ENCODE data around the gene JSRP1.

The JSRP1 gene

DNA sequence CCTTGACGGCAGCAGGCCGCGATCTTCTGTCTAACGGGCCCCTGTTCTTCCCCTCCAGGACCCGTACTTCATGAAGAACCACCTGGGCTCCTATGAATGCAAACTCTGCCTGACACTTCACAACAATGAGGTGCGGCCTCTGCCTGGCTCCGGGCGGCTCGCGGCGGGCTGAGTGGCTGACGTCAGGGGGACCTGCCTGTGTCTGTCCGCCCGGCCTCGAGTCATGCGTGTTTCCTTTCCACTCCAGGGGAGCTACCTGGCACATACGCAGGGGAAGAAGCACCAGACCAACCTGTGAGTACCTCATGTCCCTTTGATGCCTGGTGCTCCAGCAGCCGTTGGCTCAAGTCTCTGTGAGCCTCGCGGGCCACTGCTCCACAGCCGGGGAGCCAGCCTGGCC is 11.7 kb downstream of the JSRP1 start:
- DNase-seq (ENCODE audit: low read depth, low spot score) = no peak
- TF ChIP-seq, protein P1, sequence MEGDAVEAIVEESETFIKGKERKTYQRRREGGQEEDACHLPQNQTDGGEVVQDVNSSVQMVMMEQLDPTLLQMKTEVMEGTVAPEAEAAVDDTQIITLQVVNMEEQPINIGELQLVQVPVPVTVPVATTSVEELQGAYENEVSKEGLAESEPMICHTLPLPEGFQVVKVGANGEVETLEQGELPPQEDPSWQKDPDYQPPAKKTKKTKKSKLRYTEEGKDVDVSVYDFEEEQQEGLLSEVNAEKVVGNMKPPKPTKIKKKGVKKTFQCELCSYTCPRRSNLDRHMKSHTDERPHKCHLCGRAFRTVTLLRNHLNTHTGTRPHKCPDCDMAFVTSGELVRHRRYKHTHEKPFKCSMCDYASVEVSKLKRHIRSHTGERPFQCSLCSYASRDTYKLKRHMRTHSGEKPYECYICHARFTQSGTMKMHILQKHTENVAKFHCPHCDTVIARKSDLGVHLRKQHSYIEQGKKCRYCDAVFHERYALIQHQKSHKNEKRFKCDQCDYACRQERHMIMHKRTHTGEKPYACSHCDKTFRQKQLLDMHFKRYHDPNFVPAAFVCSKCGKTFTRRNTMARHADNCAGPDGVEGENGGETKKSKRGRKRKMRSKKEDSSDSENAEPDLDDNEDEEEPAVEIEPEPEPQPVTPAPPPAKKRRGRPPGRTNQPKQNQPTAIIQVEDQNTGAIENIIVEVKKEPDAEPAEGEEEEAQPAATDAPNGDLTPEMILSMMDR (IDR thresholded peaks at IDR 0.05; ENCODE audit: low read depth, low read length) = no peak
- no peak overlapping the region for H3K4me3 ChIP-seq (ENCODE audit: low read depth, low read length)
- in situ Hi-C loops (cut with HindIII; ENCODE audit: low sequenced_read_pairs) = no loop called here

DNA sequence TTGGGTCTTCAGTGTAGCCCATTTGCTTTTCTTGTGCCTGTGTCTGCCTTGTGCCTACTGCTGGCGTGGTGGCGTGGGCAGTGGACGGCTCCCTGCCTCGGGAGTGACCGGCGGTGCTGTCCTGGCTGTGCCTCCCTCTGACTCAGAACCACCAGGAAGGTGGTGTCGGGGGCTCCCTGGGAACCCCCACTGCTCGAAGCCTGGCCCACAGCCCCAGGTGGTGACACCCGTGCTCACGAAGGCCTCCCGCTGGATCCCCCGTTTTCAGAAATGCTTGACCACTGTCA is 12.1 kb downstream of the JSRP1 start:
- no peak overlapping the region for H3K4me3 ChIP-seq (ENCODE audit: low read depth, low read length)
- DNase-seq (ENCODE audit: low read depth, low spot score) = no peak
- in situ Hi-C loops (cut with HindIII; ENCODE audit: low sequenced_read_pairs) = no loop called here
- TF ChIP-seq, protein P1 (IDR thresholded peaks at IDR 0.05; ENCODE audit: low read depth, low read length) = no peak

DNA sequence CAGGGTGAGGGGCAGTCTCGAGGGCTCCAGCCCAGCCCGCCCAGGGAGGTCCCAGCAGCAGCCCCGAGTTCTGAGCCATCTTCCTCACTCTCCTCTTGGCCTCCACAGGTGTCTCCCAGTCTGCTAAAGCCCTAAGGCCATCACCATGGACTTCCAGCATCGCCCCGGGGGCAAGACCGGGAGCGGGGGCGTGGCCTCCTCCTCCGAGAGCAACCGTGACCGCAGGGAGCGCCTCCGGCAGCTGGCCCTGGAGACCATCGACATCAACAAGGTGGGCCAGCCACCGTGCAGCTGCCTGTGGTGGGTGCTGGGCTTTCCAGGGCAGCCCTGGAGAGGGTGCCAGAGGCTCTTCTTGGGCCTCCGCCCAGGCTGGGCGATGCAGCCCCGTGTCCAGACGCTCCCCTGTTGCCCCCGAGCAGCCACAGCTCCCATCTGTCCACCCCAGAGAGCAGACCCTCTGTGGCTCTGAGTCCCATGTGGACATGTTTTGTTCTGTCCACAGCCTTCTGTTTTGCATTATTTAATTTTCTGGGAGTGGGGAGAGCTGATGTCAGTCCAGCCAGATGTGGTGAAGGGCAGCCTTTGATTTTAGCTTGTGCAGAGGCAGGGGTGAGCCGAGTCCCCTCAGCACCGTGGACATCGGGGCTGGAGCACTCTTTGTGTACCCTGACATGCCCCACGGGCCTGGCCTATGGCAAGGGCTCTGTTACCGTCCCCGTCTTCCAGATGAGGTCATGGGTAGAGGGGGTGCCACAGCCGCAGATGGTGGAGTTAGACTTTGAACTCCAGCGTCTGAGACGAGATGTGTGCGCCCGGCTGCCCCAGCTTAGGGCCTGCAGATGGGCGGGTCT is 12.7 kb downstream of the JSRP1 start:
- DNase-seq (ENCODE audit: low read depth, low spot score) = no peak

DNA sequence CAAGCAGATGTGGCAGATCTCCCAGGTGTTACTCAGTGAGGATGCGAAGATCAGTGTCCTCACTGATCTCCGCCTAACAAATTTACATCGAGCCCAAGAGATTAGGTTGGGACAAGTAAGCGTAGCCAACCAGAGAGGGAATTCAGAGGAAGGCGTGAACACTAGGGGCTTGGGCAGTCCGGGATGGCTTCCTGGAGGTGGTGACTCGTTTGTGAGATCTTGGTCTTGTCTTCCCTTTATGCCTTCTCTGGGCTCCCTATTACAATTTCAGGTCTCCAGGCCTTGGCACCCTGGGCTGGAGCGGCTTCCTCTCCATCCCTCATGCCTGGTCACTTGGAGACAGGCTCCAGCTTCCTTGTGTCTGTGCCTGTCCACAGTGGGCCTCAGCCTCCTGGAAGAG is 13.4 kb downstream of the JSRP1 start:
- in situ Hi-C loops (cut with HindIII; ENCODE audit: low sequenced_read_pairs) = no loop called here
- TF ChIP-seq, protein P1 (IDR thresholded peaks at IDR 0.05; ENCODE audit: low read depth, low read length) = no peak
- DNase-seq (ENCODE audit: low read depth, low spot score) = no peak
- H3K4me3 ChIP-seq (ENCODE audit: low read depth, low read length) = no peak overlapping the region

More for the DNA sequence above, 12.7 kb downstream of the JSRP1 start:
- H3K4me3 ChIP-seq (ENCODE audit: low read depth, low read length) = no peak overlapping the region
- TF ChIP-seq, protein P1 (IDR thresholded peaks at IDR 0.05; ENCODE audit: low read depth, low read length) = no peak
- in situ Hi-C loops (cut with HindIII; ENCODE audit: low sequenced_read_pairs) = no loop called here

DNA sequence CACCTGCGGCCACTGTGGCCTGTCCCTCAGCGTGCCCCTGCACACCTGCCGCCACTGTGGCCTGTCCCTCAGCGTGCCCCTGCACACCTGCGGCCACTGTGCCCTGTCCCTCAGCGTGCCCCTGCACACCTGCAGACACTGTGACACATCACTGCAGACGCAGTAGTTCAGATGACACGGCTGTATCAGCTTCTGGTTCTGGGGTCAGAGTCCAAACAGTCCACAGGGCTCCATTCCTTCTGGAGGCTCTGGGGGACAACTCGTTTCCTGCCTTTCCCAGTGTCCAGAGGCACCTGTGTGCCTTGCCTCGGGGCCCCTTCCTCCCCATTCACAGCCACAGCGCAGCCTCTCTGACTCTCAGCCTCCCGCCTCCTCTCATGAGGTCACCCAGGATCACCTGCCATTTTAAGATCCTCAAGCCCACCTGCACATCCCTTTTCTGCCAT is 14.1 kb downstream of the JSRP1 start:
- in situ Hi-C loops (cut with HindIII; ENCODE audit: low sequenced_read_pairs) = no loop called here
- no peak overlapping the region for H3K4me3 ChIP-seq (ENCODE audit: low read depth, low read length)
- DNase-seq (ENCODE audit: low read depth, low spot score) = no peak
- TF ChIP-seq, protein P1 (IDR thresholded peaks at IDR 0.05; ENCODE audit: low read depth, low read length) = no peak

DNA sequence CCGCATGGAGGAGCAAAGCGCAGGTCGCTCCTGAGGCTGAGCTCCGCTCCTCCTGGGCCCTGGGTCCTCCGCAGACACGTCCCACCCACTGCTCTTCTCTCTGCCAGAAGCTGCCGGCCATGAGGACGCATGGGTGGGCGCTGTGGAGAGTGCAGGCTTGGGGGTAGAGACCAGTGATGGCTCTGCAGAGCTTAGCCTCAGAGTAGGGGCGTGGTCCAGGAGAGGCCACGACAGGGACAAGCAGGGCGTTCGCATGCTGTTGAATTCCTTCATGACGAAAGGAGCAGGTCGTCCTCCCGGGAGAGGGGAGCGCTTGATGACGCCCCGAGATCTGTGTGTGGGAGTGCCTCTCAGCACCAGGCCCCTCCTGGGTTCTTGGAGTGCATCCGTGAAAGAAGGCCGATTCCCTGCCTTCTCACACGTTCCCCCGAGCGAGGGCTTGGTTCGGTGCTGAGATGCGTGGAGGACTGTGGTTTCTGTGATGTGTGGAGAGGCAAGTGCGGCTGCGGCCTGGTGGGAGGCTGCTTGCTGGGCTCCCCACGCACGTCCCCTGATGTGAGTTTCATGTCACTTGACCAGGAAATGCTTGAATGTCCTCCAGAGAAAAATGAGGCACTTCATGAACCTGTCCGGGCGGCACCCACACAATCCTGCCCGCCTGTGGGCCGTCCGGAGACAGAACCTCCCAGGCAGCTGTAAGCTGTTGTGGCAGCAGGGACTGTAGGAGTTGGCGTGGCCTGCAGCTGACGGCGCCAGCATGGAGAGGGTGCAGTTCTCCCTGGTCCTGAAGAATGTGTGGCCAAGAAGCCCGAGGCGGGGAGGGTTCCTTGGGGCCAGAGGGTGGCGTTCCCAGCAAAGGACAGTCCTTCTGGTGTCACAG is 15.1 kb downstream of the JSRP1 start:
- in situ Hi-C loops (cut with HindIII; ENCODE audit: low sequenced_read_pairs) = no loop called here
- TF ChIP-seq, protein P1 (IDR thresholded peaks at IDR 0.05; ENCODE audit: low read depth, low read length) = no peak
- no peak for DNase-seq (ENCODE audit: low read depth, low spot score)
- H3K4me3 ChIP-seq (ENCODE audit: low read depth, low read length) = no peak overlapping the region

Measured in astrocyte of the spinal cord (primary cell).